Large intestine (tissue), 3 donors: ENCODE results near the gene EPX. TPM values are rescaled to one million over a fixed set of nuclear protein-coding genes. Genes with fewer than 3 reads are reported as not detected.
A peak's percentile ranks its signal among the peaks of the same experiment; 100 is the strongest.

ENCODE experiments used
- DNase-seq, 2 donors: peaks; one replicate each; pipeline versions ENCODE4 v3.0.0 to v3.0.0-alpha.2; 2013
- H3K27ac ChIP-seq: one replicate; pipeline ENCODE4 v1.5.1; 2013; ENCODE audit warnings: low read length
- H3K27me3 ChIP-seq: 2 replicates; pipeline ENCODE4 v1.6.1; 2013; ENCODE audit warnings: low read length; ENCODE audit not compliant: control insufficient read depth, insufficient read depth
- H3K36me3 ChIP-seq: 2 replicates; pipeline ENCODE4 v1.6.1; 2013; ENCODE audit warnings: low read length; ENCODE audit not compliant: control insufficient read depth, insufficient read depth
- H3K4me1 ChIP-seq: one replicate; pipeline ENCODE4 v1.6.1; 2013; ENCODE audit warnings: low read length; ENCODE audit not compliant: control insufficient read depth, insufficient read depth
- H3K4me3 ChIP-seq: one replicate; pipeline ENCODE4 v1.5.1; 2013; ENCODE audit warnings: low read length
- H3K9me3 ChIP-seq: one replicate; pipeline ENCODE4 v1.6.1; 2013; ENCODE audit warnings: mild to moderate bottlenecking, low read depth, low read length, moderate library complexity; ENCODE audit not compliant: control insufficient read depth
- WGBS: methylation state at CpG from one replicate; pipeline ENCODE4 v1.1.5; 2013; ENCODE audit warnings: low lambda C conversion rate; ENCODE audit not compliant: insufficient coverage; 5-methylcytosine and 5-hydroxymethylcytosine counted together
- polyA plus RNA-seq: library from polyadenylated mRNA; unstranded; fragments of 120-200 nt; gene quantifications from one replicate; pipeline ENCODE4 v1.2.1, GENCODE V29; 2013

EPX gene
- polyA plus RNA-seq, 1 donor, result 0.24 TPM

DNA sequence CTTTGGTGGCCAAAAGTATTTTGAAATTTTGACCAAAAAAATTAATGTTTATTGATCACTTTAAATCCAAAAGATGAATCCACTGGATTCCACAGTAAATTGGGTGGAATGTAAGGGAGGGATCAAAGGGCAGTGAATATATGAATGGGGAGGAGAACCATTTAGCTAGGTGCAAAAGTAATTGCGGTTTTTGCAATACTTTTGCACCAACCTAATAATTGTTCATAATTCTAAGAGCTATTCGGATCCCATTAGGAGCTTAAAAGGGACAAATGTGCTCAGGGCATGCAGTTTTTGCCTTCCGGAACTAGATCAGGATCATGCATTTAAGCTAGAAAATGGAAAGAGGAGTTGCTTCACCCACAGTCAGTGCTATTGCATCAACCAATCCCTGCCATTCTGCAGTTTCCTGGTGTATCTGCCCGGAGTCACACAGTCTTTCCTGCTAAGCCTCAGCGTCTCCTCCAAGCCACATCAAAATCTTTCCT lies 45.7 kb downstream of the EPX start, which contains the start of gene LPO:
Gene LPO, plus strand, starts transcription at position 438 of the 488 bp plus-strand sequence. CDS start 4,396 bp downstream, outside the sequence.
- H3K36me3 ChIP-seq, result no peaks in the 10 kb centered on the region
- peaks cover 9% of the 10 kb centered on the region for H3K4me1 ChIP-seq
- H3K27me3 ChIP-seq, result peaks cover 4% of the 10 kb centered on the region
- H3K27ac ChIP-seq, result no peak within 1 kb of the TSS
- no peak within 1 kb of the TSS for H3K4me3 ChIP-seq
- DNase-seq, result no peak
- no peaks in the 10 kb centered on the region for H3K9me3 ChIP-seq
- WGBS, result 100% methylated on average over 1 of the region's 5 CpGs

- Histone ChIP-seq H3K4me1 (peaks cover 19% of the 10 kb centered on the region), H3K9me3 (no peaks in the 10 kb centered on the region), H3K27ac (no peak overlapping the region), H3K36me3 (no peaks in the 10 kb centered on the region), H3K27me3 (peaks cover 4% of the 10 kb centered on the region), H3K4me3 (no peak overlapping the region)
- 92% methylated on average over 1 of the region's 1 CpG for WGBS
- no peak for DNase-seq
Measured at GRCh38 chr17:58239987-58240386, 47.5 kb downstream of the EPX start.

DNA sequence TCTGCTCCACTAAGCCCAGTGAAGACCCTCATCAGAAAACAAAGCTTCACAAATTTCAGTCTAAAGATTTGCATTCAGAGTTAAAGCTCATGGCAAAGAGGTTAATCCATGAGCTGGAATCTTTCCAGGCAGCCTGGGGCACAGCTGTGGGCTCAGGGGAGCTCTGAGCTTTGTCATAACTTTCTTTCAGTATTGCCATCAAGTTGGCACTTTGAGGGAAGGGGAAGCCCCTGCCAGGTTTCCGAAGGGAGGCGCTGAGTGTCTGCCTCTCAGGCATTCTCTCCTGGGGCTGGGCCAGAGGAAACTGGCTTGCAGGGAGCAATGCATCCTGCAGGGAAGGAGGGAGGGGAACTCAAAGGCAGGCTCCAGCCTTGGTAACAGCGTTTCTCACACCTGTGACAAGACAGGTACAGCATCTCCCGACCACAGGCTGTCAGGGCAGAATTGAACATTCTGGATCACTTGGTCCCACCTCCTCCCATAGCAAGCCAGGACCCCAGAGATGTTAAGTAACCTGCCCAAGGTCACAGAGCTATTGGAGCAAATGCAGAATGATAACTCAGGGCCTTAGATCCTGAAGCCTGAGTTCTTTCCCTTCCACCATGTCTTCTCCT lies 49.8 kb downstream of the EPX start:
- Histone ChIP-seq H3K4me3 (no peak overlapping the region), H3K9me3 (no peaks in the 10 kb centered on the region), H3K4me1 (peaks cover 30% of the 10 kb centered on the region), H3K36me3 (no peaks in the 10 kb centered on the region), H3K27ac (no peak overlapping the region), H3K27me3 (peaks cover 4% of the 10 kb centered on the region)
- WGBS, result no CpG with 5 or more reads among the region's 4 CpGs
- DNase-seq, result no peak

- H3K4me1 ChIP-seq, result peaks cover 48% of the 10 kb centered on the region
- DNase-seq, result peak in 1 of 2 donors; percentile 40
- peaks cover 15% of the 10 kb centered on the region for H3K27me3 ChIP-seq
- H3K4me3 ChIP-seq, result no peak overlapping the region
- H3K36me3 ChIP-seq, result no peaks in the 10 kb centered on the region
- H3K27ac ChIP-seq, result peak overlapping the region; percentile 83
- WGBS, result 43% methylated on average over 1 of the region's 6 CpGs
- peaks cover 6% of the 10 kb centered on the region for H3K9me3 ChIP-seq
Measured at GRCh38 chr17:58244963-58245362, 52.4 kb downstream of the EPX start.

GRCh38 chr17:58245428-58246103 lies 53.0 kb downstream of the EPX start:
- peak; percentile 85 to 92 for DNase-seq
- Histone ChIP-seq H3K4me1 (peaks cover 48% of the 10 kb centered on the region), H3K36me3 (no peaks in the 10 kb centered on the region), H3K27me3 (peaks cover 17% of the 10 kb centered on the region), H3K4me3 (no peak overlapping the region), H3K27ac (peak overlapping the region; percentile 83), H3K9me3 (peaks cover 6% of the 10 kb centered on the region)
- WGBS, result 40% methylated on average over 1 of the region's 10 CpGs

- 100% methylated on average over 1 of the region's 13 CpGs for WGBS
- peaks cover 48% of the 10 kb centered on the region for H3K4me1 ChIP-seq
- H3K9me3 ChIP-seq, result peaks cover 6% of the 10 kb centered on the region
- H3K27ac ChIP-seq, result peak overlapping the region; percentile 83
- H3K27me3 ChIP-seq, result peaks cover 17% of the 10 kb centered on the region
- no peak overlapping the region for H3K4me3 ChIP-seq
- no peaks in the 10 kb centered on the region for H3K36me3 ChIP-seq
- DNase-seq, result no peak
Measured at GRCh38 chr17:58246104-58246740, 53.7 kb downstream of the EPX start.

- Histone ChIP-seq H3K9me3 (peaks cover 6% of the 10 kb centered on the region), H3K27ac (peak overlapping the region; percentile 83), H3K36me3 (no peaks in the 10 kb centered on the region), H3K4me3 (no peak overlapping the region), H3K27me3 (peaks cover 15% of the 10 kb centered on the region), H3K4me1 (peaks cover 48% of the 10 kb centered on the region)
- peak in 1 of 2 donors; percentile 58 for DNase-seq
- no CpG with 5 or more reads among the region's 1 CpG for WGBS
Measured at GRCh38 chr17:58246781-58247180, 54.3 kb downstream of the EPX start.

GRCh38 chr17:58247511-58248363 lies 55.2 kb downstream of the EPX start:
- no CpG with 5 or more reads among the region's 10 CpGs for WGBS

DNA sequence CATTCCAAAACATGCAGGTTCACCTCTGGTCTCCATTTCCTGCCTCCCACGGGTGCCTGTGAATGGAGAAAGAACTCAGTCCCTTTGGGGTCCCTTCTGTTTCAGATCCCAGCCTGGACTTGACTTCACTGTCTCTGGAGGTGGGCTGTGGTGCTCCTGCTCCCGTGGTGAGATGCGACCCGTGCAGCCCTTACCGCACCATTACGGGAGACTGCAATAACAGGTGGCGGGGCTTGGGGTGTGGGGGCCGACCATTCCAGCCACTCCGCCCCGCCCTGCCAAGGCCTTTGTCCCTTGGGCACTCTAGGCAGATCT lies 56.4 kb downstream of the EPX start:
- no peaks in the 10 kb centered on the region for H3K36me3 ChIP-seq
- no peak overlapping the region for H3K27ac ChIP-seq
- no CpG with 5 or more reads among the region's 10 CpGs for WGBS
- peaks cover 16% of the 10 kb centered on the region for H3K27me3 ChIP-seq
- peak overlapping the region; percentile 49 for H3K4me3 ChIP-seq
- peaks cover 48% of the 10 kb centered on the region for H3K4me1 ChIP-seq
- peaks cover 6% of the 10 kb centered on the region for H3K9me3 ChIP-seq
- peak in 1 of 2 donors; percentile 37 for DNase-seq

More at GRCh38 chr17:58247511-58248363, 55.2 kb downstream of the EPX start:
- Histone ChIP-seq H3K9me3 (peaks cover 6% of the 10 kb centered on the region), H3K27me3 (peaks cover 13% of the 10 kb centered on the region), H3K36me3 (no peaks in the 10 kb centered on the region), H3K27ac (no peak overlapping the region), H3K4me3 (no peak overlapping the region), H3K4me1 (peaks cover 48% of the 10 kb centered on the region)
- DNase-seq, result no peak
